HL-60 (cell line): ENCODE measurements around the gene MED16.

Experiments used
- DNase-seq, 2 experiments: peaks; one replicate each; pipeline ENCODE4 v3.0.0-alpha.2; 2010 to 2020; ENCODE audit warnings: low read depth in 1 of 2, low spot score in 1 of 2
- H3K27ac ChIP-seq: fragments of 250-450 bp; sonication (Bioruptor Pico); replicated peaks from 2 replicates; pipeline ENCODE4 v1.5.1; 2020; ENCODE audit warnings: mild to moderate bottlenecking, moderate library complexity
- H3K27me3 ChIP-seq: fragments of 250-450 bp; sonication (Bioruptor Pico); 2 replicates; pipeline ENCODE4 v1.5.1; 2021; ENCODE audit warnings: mild to moderate bottlenecking, moderate library complexity; ENCODE audit not compliant: insufficient read depth, poor library complexity, severe bottlenecking
- H3K4me3 ChIP-seq: replicated peaks from 2 replicates; pipeline ENCODE4 v1.5.1; 2011; ENCODE audit warnings: mild to moderate bottlenecking, control low read depth, low read length; ENCODE audit not compliant: insufficient read depth
- GABPA ChIP-seq: IDR thresholded peaks from 2 replicates; pipeline ENCODE4 v1.6.1; 2012; ENCODE audit warnings: low read depth
- POLR2AphosphoS5 ChIP-seq: IDR thresholded peaks from 2 replicates; pipeline ENCODE4 v1.6.1; 2012; ENCODE audit warnings: low read depth
- SPI1 ChIP-seq: IDR thresholded peaks from 2 replicates; pipeline ENCODE4 v1.6.1; 2012; ENCODE audit warnings: low read depth, mild to moderate bottlenecking, borderline replicate concordance
- TF ChIP-seq, protein P1 (sequence below): IDR thresholded peaks from one replicate; pipeline ENCODE4 v1.5.1; 2011; ENCODE audit warnings: low read length, control low read depth, inconsistent platforms; ENCODE audit not compliant: insufficient read depth
- TF ChIP-seq, protein P2 (sequence below): IDR thresholded peaks from 2 replicates; pipeline ENCODE4 v1.6.1; 2012; ENCODE audit warnings: low read depth; ENCODE audit not compliant: insufficient replicate concordance

The MED16 gene

DNA sequence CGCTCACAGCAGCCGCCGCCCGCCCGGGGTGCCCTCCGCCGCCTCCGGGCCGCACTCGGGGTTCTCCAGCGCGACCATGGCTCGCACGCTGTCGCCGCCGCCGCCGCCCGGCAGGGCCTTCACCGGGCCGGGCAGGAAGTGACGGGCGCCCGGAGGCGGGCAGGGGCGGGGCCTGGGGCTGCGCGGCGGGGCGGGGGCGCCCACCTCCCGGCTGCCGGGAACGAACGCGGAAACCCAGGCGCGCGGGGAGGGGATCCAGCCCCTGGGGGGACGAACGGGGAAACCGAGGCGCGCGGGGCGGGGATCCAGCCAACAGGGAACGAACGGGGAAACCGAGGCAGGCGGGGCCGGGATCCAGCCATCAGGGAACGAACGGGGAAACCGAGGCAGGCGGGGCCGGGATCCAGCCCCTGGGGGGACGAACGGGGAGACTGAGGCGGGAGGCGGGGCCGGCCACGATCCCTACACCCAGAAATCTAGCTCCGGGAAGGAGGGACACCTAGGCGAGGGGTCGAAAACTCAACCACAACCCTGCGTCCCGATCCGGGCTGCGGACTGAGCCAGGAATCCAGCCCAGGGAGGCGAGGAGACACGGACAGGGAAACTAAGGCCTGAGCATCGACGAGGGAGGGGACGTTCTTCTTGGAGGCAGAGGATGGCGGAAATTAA is 20.2 kb upstream of the MED16 start, which contains the start of gene R3HDM4:
TSS of gene R3HDM4 (minus strand) at position 140 of the 669 bp plus-strand sequence. CDS start at position 78, 62 bp downstream.
- Histone ChIP-seq H3K27ac (peak within 1 kb of the TSS; percentile 76), H3K4me3 (peak within 1 kb of the TSS; percentile 89), H3K27me3 (peaks cover 17% of the 10 kb centered on the region)
- peak in 1 of 2 experiments; percentile 60 for DNase-seq
- TF ChIP-seq, protein P1, sequence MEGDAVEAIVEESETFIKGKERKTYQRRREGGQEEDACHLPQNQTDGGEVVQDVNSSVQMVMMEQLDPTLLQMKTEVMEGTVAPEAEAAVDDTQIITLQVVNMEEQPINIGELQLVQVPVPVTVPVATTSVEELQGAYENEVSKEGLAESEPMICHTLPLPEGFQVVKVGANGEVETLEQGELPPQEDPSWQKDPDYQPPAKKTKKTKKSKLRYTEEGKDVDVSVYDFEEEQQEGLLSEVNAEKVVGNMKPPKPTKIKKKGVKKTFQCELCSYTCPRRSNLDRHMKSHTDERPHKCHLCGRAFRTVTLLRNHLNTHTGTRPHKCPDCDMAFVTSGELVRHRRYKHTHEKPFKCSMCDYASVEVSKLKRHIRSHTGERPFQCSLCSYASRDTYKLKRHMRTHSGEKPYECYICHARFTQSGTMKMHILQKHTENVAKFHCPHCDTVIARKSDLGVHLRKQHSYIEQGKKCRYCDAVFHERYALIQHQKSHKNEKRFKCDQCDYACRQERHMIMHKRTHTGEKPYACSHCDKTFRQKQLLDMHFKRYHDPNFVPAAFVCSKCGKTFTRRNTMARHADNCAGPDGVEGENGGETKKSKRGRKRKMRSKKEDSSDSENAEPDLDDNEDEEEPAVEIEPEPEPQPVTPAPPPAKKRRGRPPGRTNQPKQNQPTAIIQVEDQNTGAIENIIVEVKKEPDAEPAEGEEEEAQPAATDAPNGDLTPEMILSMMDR: no peak
- TF ChIP-seq GABPA (no peak), POLR2AphosphoS5 (peak; percentile 46; the same call in 1 of the 2 replicates)
- TF ChIP-seq, protein P2, sequence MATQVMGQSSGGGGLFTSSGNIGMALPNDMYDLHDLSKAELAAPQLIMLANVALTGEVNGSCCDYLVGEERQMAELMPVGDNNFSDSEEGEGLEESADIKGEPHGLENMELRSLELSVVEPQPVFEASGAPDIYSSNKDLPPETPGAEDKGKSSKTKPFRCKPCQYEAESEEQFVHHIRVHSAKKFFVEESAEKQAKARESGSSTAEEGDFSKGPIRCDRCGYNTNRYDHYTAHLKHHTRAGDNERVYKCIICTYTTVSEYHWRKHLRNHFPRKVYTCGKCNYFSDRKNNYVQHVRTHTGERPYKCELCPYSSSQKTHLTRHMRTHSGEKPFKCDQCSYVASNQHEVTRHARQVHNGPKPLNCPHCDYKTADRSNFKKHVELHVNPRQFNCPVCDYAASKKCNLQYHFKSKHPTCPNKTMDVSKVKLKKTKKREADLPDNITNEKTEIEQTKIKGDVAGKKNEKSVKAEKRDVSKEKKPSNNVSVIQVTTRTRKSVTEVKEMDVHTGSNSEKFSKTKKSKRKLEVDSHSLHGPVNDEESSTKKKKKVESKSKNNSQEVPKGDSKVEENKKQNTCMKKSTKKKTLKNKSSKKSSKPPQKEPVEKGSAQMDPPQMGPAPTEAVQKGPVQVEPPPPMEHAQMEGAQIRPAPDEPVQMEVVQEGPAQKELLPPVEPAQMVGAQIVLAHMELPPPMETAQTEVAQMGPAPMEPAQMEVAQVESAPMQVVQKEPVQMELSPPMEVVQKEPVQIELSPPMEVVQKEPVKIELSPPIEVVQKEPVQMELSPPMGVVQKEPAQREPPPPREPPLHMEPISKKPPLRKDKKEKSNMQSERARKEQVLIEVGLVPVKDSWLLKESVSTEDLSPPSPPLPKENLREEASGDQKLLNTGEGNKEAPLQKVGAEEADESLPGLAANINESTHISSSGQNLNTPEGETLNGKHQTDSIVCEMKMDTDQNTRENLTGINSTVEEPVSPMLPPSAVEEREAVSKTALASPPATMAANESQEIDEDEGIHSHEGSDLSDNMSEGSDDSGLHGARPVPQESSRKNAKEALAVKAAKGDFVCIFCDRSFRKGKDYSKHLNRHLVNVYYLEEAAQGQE: no peak

DNA sequence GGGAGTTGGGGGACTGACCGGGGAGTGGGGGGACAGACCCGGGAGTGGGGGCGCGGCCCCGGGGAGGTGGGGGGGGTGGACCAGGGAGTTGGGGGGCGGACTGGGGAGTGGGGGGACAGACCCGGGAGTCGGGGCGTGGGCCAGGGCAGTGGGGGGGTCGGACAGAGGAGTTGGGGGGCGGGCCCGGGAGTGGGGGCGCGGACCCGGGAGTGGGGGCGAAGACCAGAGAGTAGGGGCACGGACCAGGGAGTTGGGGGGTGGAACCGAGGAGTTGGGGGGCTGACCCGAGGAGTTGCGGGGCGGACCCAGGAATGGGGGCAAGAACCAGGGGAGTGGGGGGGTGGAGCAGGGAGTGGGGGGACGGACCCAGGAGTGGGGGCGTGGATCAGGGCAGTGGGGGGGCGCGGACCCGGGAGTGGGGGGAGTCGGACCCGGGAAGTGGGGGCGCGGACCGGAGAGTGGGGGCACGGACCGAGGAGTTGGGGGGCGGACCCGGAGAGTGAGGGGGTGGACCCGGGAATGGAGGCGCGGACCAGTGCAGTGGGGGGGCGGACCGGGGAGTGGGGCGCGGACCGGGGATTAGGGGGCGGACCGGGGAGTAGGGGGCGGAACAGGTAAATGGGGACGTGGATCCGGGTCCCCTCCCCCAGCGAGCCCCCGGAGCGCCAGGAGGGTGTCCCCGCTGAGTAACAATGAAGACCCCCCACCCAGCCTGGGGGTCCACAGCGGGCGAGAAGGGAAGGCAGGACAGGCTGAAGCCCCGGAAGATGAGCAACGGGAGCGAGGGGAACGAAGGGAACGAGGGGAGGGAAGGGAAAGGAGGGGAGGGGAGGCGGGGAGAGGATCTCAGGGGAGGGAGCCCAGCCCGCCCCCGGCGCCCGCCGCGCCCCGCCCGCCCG is 19.4 kb upstream of the MED16 start:
- Histone ChIP-seq H3K27me3 (peaks cover 10% of the 10 kb centered on the region), H3K4me3 (peak overlapping the region; percentile 89), H3K27ac (peak overlapping the region; percentile 56)
- TF ChIP-seq, protein P1: no peak
- TF ChIP-seq, protein P2: no peak
- DNase-seq: no peak

DNA sequence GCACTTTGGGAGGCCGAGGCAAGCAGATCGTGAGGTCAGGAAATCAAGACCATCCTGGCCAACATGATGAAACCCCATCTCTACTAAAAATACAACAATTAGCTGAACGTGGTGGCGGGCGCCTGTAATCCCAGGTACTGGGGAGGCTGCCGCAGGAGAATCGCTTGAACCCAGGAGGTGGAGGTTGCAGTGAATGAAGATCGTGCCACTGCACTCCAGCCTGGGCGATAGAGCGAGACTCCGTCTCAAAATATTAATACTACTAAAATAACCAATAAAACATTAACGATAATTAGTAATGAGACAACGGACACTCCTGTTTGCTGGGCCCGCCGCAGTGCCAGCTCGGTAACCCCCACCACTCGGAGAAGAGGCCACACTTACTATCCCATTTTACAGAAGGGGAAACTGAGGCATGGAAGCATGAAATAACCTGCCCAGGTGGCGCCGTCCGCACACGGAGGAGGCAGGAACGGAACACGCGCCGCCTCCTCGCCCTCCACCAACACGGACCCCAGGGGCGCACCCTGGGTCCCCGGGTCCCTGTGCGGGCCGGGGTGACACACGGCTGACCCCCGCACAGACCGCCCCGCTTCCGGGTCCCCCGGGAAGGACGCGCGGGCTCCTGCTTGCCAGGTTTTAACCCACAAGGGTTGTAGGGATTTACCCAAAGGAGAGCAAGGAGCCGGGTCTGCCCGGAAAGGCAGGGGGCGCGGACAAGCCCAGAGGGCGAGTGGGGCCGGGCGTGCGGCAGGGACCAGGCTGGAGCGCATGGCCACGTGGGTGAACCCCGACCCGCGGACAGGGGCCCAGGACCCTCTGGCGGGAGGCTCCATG is 18.4 kb upstream of the MED16 start:
- Histone ChIP-seq H3K27me3 (peaks cover 2% of the 10 kb centered on the region), H3K4me3 (no peak overlapping the region), H3K27ac (no peak overlapping the region)
- DNase-seq: no peak
- no peak for TF ChIP-seq SPI1
- TF ChIP-seq, protein P1: no peak
- TF ChIP-seq, protein P2: no peak
- TF ChIP-seq POLR2AphosphoS5: no peak
- no peak for TF ChIP-seq GABPA
